AG04450 (cell line): ENCODE measurements around the gene ATL1. TPM values are rescaled to one million over a fixed set of nuclear protein-coding genes. Genes with fewer than 3 reads are reported as not detected.
A peak's percentile ranks its signal among the peaks of the same experiment; 100 is the strongest.

ENCODE experiments used
- CTCF ChIA-PET: fragments of 300-600, 350-600 bp; formaldehyde crosslinking; extraction: SDS; loops from one replicate; lab custom pipeline; 2022; ENCODE audit warnings: antibody characterized with exemption, inconsistent platforms; lab: Charles Lee
- POLR2A ChIA-PET: fragments of 350-600 bp; formaldehyde crosslinking; extraction: SDS; loops from one replicate; lab custom pipeline; 2021; ENCODE audit warnings: antibody characterized with exemption, inconsistent platforms; lab: Yijun Ruan, JAX
- DNase-seq: peaks from one replicate; pipeline ENCODE4 v3.0.0-alpha.2; 2011; ENCODE audit warnings: low read depth, low spot score
- H3K27ac ChIP-seq: one replicate; pipeline ENCODE4 v1.5.1; 2012; ENCODE audit warnings: low read depth, low read length, control low read depth
- H3K27me3 ChIP-seq: one replicate; pipeline ENCODE4 v1.6.0; 2012; ENCODE audit warnings: low read length; ENCODE audit not compliant: control insufficient read depth, insufficient read depth
- H3K4me3 ChIP-seq: 2 replicates; pipeline ENCODE4 v1.5.1; 2011; ENCODE audit warnings: mild to moderate bottlenecking, low read depth, low read length, control low read depth
- H3K9me3 ChIP-seq: 2 replicates; pipeline ENCODE4 v1.5.1; 2012; ENCODE audit warnings: low read length; ENCODE audit not compliant: control insufficient read depth, insufficient read depth
- CTCF ChIP-seq: IDR thresholded peaks from 2 replicates; pipeline ENCODE4 v1.5.1; 2011; ENCODE audit warnings: low read depth, low read length, control low read depth, inconsistent platforms
- polyA plus RNA-seq: library from polyadenylated mRNA; depleted of rRNA; stranded (reverse); fragments of >200 nt; gene quantifications from 2 replicates; pipeline ENCODE4 v1.2.3, GENCODE V29; 2011

ATL1 gene
- polyA plus RNA-seq, 1 experiment: 11.5 TPM

GRCh38 chr14:50615056-50615455 lies 55.1 kb downstream of the ATL1 start:
- Histone ChIP-seq H3K27me3 (no peaks in the 10 kb centered on the region), H3K27ac (no peak overlapping the region), H3K4me3 (no peak overlapping the region), H3K9me3 (no peaks in the 10 kb centered on the region)
- ChIA-PET POLR2A (no interaction called here), CTCF (interaction anchor here (0.9 to 2.5 kb wide), 4 partner anchors 14 to 162 kb away, joined by 3 to 14 read pairs (median 5); no protein-coding TSS in a partner anchor)
- no peak for TF ChIP-seq CTCF
- no peak for DNase-seq

DNA sequence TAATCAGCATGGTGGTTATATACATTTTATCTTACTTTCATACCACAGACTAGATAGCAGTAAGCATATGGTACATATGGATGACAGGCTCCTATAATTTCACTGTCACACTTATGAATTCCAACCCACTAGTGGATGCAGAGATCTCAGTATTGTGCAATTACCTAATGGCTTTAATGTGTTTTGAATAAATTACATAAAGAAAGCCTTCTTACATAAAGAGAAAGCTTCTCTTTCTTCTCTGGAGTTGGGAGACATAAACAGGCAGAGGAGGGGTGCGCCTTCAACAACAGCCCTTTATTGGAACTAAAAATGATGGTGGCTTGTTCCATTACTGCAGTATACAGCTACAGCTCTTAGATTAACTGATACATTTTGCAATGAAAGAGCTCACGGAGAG lies 55.6 kb downstream of the ATL1 start:
- H3K4me3 ChIP-seq: no peak overlapping the region
- TF ChIP-seq CTCF: no peak
- no peaks in the 10 kb centered on the region for H3K27me3 ChIP-seq
- no peak overlapping the region for H3K27ac ChIP-seq
- ChIA-PET CTCF (interaction anchor here (0.6 to 2.5 kb wide), 6 partner anchors 14 to 163 kb away, joined by 3 to 14 read pairs (median 4); no protein-coding TSS in a partner anchor), POLR2A (no interaction called here)
- no peaks in the 10 kb centered on the region for H3K9me3 ChIP-seq
- no peak for DNase-seq

- Histone ChIP-seq H3K27me3 (no peaks in the 10 kb centered on the region), H3K4me3 (no peak overlapping the region), H3K27ac (no peak overlapping the region), H3K9me3 (no peaks in the 10 kb centered on the region)
- CTCF ChIA-PET: interaction anchor here (0.6 to 2.5 kb wide), 5 partner anchors 15 to 162 kb away, joined by 3 to 14 read pairs (median 4); no protein-coding TSS in a partner anchor
- POLR2A ChIA-PET: no interaction called here
- no peak for TF ChIP-seq CTCF
- DNase-seq: no peak
These were observed 56.3 kb downstream of the ATL1 start for GRCh38 chr14:50616275-50616674.

DNA sequence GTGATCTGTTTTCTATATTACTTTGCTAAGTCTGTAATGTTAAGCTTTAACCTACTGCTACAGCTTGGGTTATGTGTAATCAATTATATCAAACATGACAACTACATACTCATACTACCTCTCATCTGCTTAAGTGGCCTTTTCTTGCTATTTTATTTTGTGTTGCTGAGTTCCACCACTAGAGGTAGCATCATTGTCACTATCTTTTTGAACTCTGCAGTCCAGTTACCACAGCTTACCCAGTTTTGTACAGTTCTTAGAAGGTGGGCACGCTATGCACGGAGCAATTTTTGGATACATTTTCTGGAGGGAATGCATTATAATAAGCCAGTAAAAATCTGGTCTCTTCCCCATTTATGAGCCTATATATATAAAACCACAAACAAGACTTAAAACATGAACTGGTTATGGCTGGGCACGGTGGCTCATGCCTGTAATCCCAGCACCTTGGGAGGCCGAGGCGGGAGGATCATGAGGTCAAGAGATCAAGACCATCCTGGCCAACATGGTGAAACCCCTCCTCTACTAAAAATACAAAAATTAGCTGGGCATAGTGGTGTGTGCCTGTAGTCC lies 59.7 kb downstream of the ATL1 start:
- Histone ChIP-seq H3K9me3 (no peaks in the 10 kb centered on the region), H3K4me3 (no peak overlapping the region), H3K27me3 (no peaks in the 10 kb centered on the region), H3K27ac (no peak overlapping the region)
- TF ChIP-seq CTCF: peak; percentile 71
- no peak for DNase-seq
- POLR2A ChIA-PET: interaction anchor here (0.9 to 1.6 kb wide), 3 partner anchors 31 to 156 kb away, joined by 3 to 6 read pairs (median 3); partner anchors contain the start of gene SAV1
- CTCF ChIA-PET: interaction anchor here (0.6 to 2.8 kb wide), 20 partner anchors 11 to 240 kb away, joined by 3 to 29 read pairs (median 4); no protein-coding TSS in a partner anchor

DNA sequence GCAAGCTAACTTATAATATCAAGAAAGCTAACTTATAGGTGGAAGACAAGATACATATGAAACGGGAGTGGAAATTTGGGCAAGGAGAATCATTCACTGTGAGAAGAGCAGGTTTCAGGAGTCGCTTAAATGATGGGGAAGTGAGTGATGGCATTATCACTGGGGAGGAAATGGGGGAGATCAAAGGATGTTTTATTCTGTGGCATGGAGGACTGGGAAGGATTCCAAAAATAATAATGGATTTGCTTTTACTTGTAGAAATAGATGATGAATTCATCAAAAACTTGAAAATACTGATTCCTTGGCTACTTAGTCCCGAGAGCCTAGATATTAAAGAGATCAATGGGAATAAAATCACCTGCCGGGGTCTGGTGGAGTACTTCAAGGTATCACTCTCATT lies 60.4 kb downstream of the ATL1 start:
- CTCF ChIA-PET: interaction anchor here (0.5 to 2.8 kb wide), 13 partner anchors 11 to 239 kb away, joined by 3 to 29 read pairs (median 9); no protein-coding TSS in a partner anchor
- Histone ChIP-seq H3K27ac (no peak overlapping the region), H3K9me3 (no peaks in the 10 kb centered on the region), H3K4me3 (no peak overlapping the region), H3K27me3 (no peaks in the 10 kb centered on the region)
- no peak for TF ChIP-seq CTCF
- POLR2A ChIA-PET: interaction anchor here (1.3 kb wide), 1 partner anchor 30 kb away, joined by 3 read pairs; no protein-coding TSS in a partner anchor
- DNase-seq: no peak
